Activated CD4-positive, alpha-beta memory T cell treated with anti-CD3 and anti-CD28 coated beads for 36 hours (primary cell): ENCODE results near the gene GAL3ST3. TPM values are rescaled to one million over a fixed set of nuclear protein-coding genes. Genes with fewer than 3 reads are reported as not detected.

ENCODE experiments used
- CTCF ChIA-PET: fragments of 350-600 bp; sonication (Branson Sonifier 250); formaldehyde crosslinking; loops from one replicate; lab custom pipeline; 2021; ENCODE audit warnings: antibody characterized with exemption, inconsistent platforms; lab: Charles Lee
- POLR2A ChIA-PET: fragments of 350-600 bp; sonication (Branson Sonifier 250); formaldehyde crosslinking; loops from one replicate; lab custom pipeline; 2021; ENCODE audit warnings: antibody characterized with exemption; lab: Charles Lee
- DNase-seq: peaks from one replicate; pipeline ENCODE4 v3.0.0-alpha.2; 2020
- H3K27ac Mint-ChIP-seq: one replicate; pipeline ENCODE4 v1.8.0; 2021; ENCODE audit warnings: mixed read lengths
- H3K27me3 Mint-ChIP-seq: one replicate; pipeline ENCODE4 v1.8.0; 2021; ENCODE audit warnings: mixed read lengths
- H3K36me3 Mint-ChIP-seq: one replicate; pipeline ENCODE4 v1.8.0; 2021; ENCODE audit warnings: mixed read lengths
- H3K4me1 Mint-ChIP-seq: one replicate; pipeline ENCODE4 v1.8.0; 2021; ENCODE audit warnings: low read depth, mixed read lengths
- H3K4me3 Mint-ChIP-seq: one replicate; pipeline ENCODE4 v1.8.0; 2021; ENCODE audit warnings: mild to moderate bottlenecking, mixed read lengths
- H3K9me3 Mint-ChIP-seq: one replicate; pipeline ENCODE4 v1.8.0; 2021; ENCODE audit warnings: mixed read lengths
- intact Hi-C: fragments of 100-400 bp; cut with micrococcal nuclease; formaldehyde crosslinking; loops from one replicate; pipeline ENCODE4 v1.15.1; 2023
- total RNA-seq, 2 experiments: library from RNA; stranded (reverse); gene quantifications; one replicate each; pipeline ENCODE4 v1.2.3, GENCODE V29; 2021

Gene GAL3ST3
- total RNA-seq, 2 experiments from 2014 or later, result not detected

DNA sequence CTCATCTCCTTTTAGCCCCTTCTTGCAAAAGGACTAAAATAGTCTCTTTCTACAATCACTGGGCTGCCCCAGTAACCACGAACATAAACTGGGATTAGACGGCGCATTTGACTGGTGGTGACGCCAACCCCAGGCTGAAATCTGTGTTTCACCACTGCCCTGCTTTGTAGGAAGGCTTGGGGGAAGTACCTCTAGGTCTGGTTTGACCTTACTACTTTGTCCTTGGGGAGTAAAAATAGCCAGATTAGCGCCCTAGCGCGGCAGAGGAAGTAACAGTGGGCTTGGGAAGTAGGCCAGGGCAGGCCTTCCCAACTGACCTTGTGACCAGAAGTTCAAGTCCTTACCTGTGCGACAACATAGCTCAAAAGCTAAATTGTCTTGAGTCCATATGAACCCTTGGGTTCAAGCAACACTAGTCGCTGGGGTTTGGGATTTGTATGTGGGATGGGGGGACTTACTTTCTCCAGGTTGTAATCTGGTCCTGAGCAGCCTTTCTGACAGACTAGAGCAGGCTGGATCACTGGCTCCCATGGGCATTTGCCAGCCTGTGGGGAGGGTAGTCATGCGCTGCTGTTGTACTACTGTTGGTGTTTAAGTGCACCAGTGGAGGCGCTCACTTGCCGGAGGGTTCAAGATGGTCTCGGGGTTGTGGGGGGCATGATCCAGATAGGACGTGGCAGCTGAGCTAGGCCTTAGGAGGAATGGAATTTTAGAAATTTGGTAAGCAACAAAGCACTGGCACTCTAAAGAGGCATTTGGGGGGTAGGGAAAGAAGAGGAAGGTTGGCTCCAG, 20.2 kb upstream of the GAL3ST3 start:
- peak overlapping the region; percentile 96 for H3K27ac Mint-ChIP-seq
- ChIA-PET CTCF (interaction anchor here (0.6 to 5.9 kb wide), 27 partner anchors 10 to 363 kb away, joined by 3 to 101 read pairs (median 4); partner anchors contain the start of genes MUS81 and SF3B2), POLR2A (interaction anchor here (0.7 to 4.1 kb wide), 7 partner anchors 8 to 58 kb away, joined by 3 to 32 read pairs (median 4); partner anchors contain the start of gene SF3B2)
- peaks cover 58% of the 10 kb centered on the region for H3K4me1 Mint-ChIP-seq
- H3K27me3 Mint-ChIP-seq, result no peaks in the 10 kb centered on the region
- intact Hi-C loops, result loop anchor here (1.0 to 5.0 kb wide), 5 partner anchors 11 to 65 kb away; partner anchors contain the start of gene SF3B2
- no peaks in the 10 kb centered on the region for H3K9me3 Mint-ChIP-seq
- H3K4me3 Mint-ChIP-seq, result peak overlapping the region; percentile 73
- peaks cover 69% of the 10 kb centered on the region for H3K36me3 Mint-ChIP-seq
- peak; percentile 72 for DNase-seq

GRCh38 chr11:66068154-66068821, 19.3 kb upstream of the GAL3ST3 start:
- intact Hi-C loops, result loop anchor here (1.0 to 5.0 kb wide), 3 partner anchors 34 to 66 kb away; no protein-coding TSS in a partner anchor
- peaks cover 62% of the 10 kb centered on the region for H3K4me1 Mint-ChIP-seq
- no peaks in the 10 kb centered on the region for H3K9me3 Mint-ChIP-seq
- peak; percentile 83 for DNase-seq
- H3K4me3 Mint-ChIP-seq, result peak overlapping the region; percentile 14
- ChIA-PET POLR2A (interaction anchor here (0.7 to 4.1 kb wide), 8 partner anchors 8 to 65 kb away, joined by 3 to 32 read pairs (median 3); partner anchors contain the start of gene SF3B2), CTCF (interaction anchor here (0.6 to 5.9 kb wide), 37 partner anchors 9 to 362 kb away, joined by 3 to 101 read pairs (median 4); partner anchors contain the start of gene SF3B2)
- no peaks in the 10 kb centered on the region for H3K27me3 Mint-ChIP-seq
- H3K36me3 Mint-ChIP-seq, result peaks cover 74% of the 10 kb centered on the region
- peak overlapping the region; percentile 96 for H3K27ac Mint-ChIP-seq

DNA sequence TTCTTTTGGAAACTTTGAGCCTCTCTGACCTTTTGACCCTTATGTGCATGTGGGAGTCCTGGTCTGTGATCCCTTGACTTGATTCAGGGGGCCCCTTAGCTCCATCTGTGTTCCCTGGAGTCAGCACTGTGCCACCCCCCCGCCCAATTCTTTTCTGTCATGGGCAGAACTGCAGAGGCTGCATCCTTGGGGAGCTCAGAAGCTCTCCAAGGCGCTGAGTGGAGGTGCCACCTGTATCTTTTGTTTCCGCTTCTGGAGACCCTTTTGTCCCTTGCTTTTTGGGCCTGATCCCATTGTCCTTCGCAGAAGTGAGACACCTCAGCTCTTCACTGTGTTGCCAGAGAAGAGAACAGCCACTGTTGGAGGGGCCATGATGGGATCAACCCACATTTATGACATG, 18.7 kb upstream of the GAL3ST3 start:
- ChIA-PET CTCF (interaction anchor here (0.7 to 5.9 kb wide), 27 partner anchors 9 to 177 kb away, joined by 3 to 101 read pairs (median 4); partner anchors contain the start of genes CCDC85B and SF3B2), POLR2A (interaction anchor here (0.9 to 4.1 kb wide), 4 partner anchors 9 to 65 kb away, joined by 3 to 32 read pairs (median 3); partner anchors contain the start of gene SF3B2)
- H3K4me1 Mint-ChIP-seq, result peaks cover 62% of the 10 kb centered on the region
- H3K4me3 Mint-ChIP-seq, result no peak overlapping the region
- peaks cover 76% of the 10 kb centered on the region for H3K36me3 Mint-ChIP-seq
- no peak for DNase-seq
- H3K9me3 Mint-ChIP-seq, result no peaks in the 10 kb centered on the region
- intact Hi-C loops, result loop anchor here (1.0 to 5.0 kb wide), 3 partner anchors 35 to 67 kb away; no protein-coding TSS in a partner anchor
- H3K27ac Mint-ChIP-seq, result peak overlapping the region; percentile 96
- H3K27me3 Mint-ChIP-seq, result no peaks in the 10 kb centered on the region

- H3K9me3 Mint-ChIP-seq, result no peaks in the 10 kb centered on the region
- H3K27ac Mint-ChIP-seq, result peak overlapping the region; percentile 73
- ChIA-PET CTCF (interaction anchor here (1.3 to 5.9 kb wide), 9 partner anchors 13 to 156 kb away, joined by 3 to 101 read pairs (median 18); partner anchors contain the start of gene SF3B2), POLR2A (interaction anchor here (1.0 kb wide), 1 partner anchor 14 kb away, joined by 3 read pairs; no protein-coding TSS in a partner anchor)
- peaks cover 70% of the 10 kb centered on the region for H3K36me3 Mint-ChIP-seq
- intact Hi-C loops, result loop anchor here (5.0 kb wide), 1 partner anchor 36 kb away; no protein-coding TSS in a partner anchor
- peaks cover 58% of the 10 kb centered on the region for H3K4me1 Mint-ChIP-seq
- no peaks in the 10 kb centered on the region for H3K27me3 Mint-ChIP-seq
- H3K4me3 Mint-ChIP-seq, result no peak overlapping the region
- DNase-seq, result no peak
Observed at GRCh38 chr11:66066751-66067150, 17.8 kb upstream of the GAL3ST3 start.

GRCh38 chr11:66064571-66064970, 15.6 kb upstream of the GAL3ST3 start:
- POLR2A ChIA-PET, result no interaction called here
- CTCF ChIA-PET, result interaction anchor here (1.4 kb wide), 1 partner anchor 12 kb away, joined by 4 read pairs; the partner anchor contains the start of gene SF3B2
- intact Hi-C loops, result no loop called here
- no peaks in the 10 kb centered on the region for H3K27me3 Mint-ChIP-seq
- peaks cover 83% of the 10 kb centered on the region for H3K36me3 Mint-ChIP-seq
- H3K27ac Mint-ChIP-seq, result no peak overlapping the region
- DNase-seq, result no peak
- H3K9me3 Mint-ChIP-seq, result no peaks in the 10 kb centered on the region
- peaks cover 79% of the 10 kb centered on the region for H3K4me1 Mint-ChIP-seq
- no peak overlapping the region for H3K4me3 Mint-ChIP-seq

DNA sequence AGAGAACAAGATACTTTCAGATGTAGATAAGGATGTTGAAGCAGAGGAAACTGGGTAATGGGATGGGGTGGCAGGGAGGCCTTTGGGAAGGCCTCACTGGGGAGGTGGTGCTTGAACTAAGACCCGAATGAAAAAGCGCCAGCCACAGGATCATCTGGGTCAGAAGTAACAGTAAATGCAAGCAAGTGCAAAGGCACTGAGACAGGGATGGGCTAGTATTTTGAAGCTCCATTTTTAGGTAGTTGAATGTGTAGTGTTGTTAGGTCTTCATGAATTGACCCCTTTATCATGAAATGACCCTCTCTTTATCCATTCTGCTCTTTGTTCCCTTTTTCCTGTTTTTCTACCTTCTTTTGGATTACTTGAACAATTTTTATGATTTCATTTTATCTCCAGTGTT, 14.9 kb upstream of the GAL3ST3 start:
- H3K4me3 Mint-ChIP-seq, result no peak overlapping the region
- CTCF ChIA-PET, result interaction anchor here (2.2 kb wide), 1 partner anchor 70 kb away, joined by 6 read pairs; no protein-coding TSS in a partner anchor
- no peaks in the 10 kb centered on the region for H3K9me3 Mint-ChIP-seq

GRCh38 chr11:66062408-66062807, 13.4 kb upstream of the GAL3ST3 start:
- Mint-ChIP-seq H3K4me1 (peaks cover 68% of the 10 kb centered on the region), H3K27me3 (no peaks in the 10 kb centered on the region), H3K36me3 (peaks cover 79% of the 10 kb centered on the region), H3K27ac (peak overlapping the region; percentile 42), H3K4me3 (no peak overlapping the region), H3K9me3 (no peaks in the 10 kb centered on the region)
- intact Hi-C loops, result no loop called here
- ChIA-PET POLR2A (no interaction called here), CTCF (interaction anchor here (1.0 to 2.2 kb wide), 3 partner anchors 17 to 71 kb away, joined by 3 to 6 read pairs (median 3); no protein-coding TSS in a partner anchor)
- no peak for DNase-seq

More for the DNA sequence above, 14.9 kb upstream of the GAL3ST3 start:
- H3K27me3 Mint-ChIP-seq, result no peaks in the 10 kb centered on the region
- POLR2A ChIA-PET, result no interaction called here
- H3K27ac Mint-ChIP-seq, result peak overlapping the region; percentile 42
- H3K36me3 Mint-ChIP-seq, result peaks cover 85% of the 10 kb centered on the region
- intact Hi-C loops, result no loop called here
- no peak for DNase-seq
- peaks cover 80% of the 10 kb centered on the region for H3K4me1 Mint-ChIP-seq

DNA sequence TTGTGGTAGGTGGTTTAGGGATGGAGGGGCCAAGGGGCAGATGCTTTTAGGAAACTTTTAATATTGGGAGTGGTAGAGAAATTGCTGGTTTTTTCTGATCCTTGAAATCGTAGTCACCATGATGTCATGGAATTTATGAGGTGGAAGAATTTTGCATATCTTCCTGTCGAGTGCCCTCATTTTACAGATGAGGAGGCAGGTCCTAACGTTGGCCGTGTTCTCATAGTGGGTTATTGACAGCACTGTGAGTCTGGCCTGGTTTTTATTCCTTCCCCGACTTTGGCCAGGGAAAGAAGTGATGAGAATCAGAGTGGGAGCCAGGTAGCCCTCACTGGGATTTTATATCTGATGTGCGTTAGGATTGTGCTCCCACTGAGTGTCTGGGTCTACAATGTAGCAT, 12.3 kb upstream of the GAL3ST3 start:
- Mint-ChIP-seq H3K36me3 (peaks cover 79% of the 10 kb centered on the region), H3K27ac (peak overlapping the region; percentile 83), H3K4me1 (peaks cover 57% of the 10 kb centered on the region), H3K27me3 (no peaks in the 10 kb centered on the region), H3K4me3 (no peak overlapping the region), H3K9me3 (no peaks in the 10 kb centered on the region)
- intact Hi-C loops, result no loop called here
- no peak for DNase-seq
- ChIA-PET CTCF (no interaction called here), POLR2A (interaction anchor here (1.0 kb wide), 1 partner anchor 8 kb away, joined by 4 read pairs; no protein-coding TSS in a partner anchor)

DNA sequence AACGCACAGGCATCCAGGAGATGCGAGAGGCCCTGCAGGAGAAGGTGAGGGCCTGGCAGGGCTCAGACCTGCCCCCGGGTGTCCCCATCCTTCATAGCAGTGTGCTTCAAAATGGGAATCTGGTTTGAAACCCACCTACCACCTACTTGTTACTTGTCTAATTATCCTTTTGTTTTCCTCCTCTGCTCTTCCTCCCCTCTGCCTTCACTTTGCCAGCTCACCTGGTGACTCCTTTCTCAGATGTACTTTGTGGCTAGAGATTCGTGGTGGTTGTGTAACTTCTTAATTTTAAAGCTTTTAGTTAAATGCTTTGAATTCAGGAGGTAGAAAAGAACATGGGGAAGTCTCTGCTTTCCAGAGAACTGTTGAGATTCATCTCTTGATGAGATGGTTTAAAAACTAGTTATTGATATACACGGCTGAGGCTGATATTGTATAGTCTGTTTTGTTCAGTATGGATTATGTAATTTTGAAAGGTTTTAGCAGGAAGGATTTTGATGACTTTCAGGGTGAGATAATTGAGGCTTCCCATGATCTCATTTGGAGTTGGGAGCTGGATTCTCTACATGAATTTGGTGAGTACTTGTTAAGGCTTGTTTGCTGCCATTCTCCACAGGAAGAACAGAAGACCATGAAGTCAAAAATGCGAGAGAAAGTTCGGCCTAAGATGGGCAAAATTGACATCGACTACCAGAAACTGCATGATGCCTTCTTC, 11.2 kb upstream of the GAL3ST3 start:
- POLR2A ChIA-PET, result interaction anchor here (1.0 to 1.7 kb wide), 4 partner anchors 8 to 11 kb away, joined by 3 to 7 read pairs (median 4); partner anchors contain the start of gene SF3B2
- CTCF ChIA-PET, result interaction anchor here (2.8 to 2.9 kb wide), 2 partner anchors 10 to 15 kb away, joined by 17 to 27 read pairs; partner anchors contain the start of gene PACS1
- peaks cover 55% of the 10 kb centered on the region for H3K4me1 Mint-ChIP-seq
- H3K27ac Mint-ChIP-seq, result peak overlapping the region; percentile 83
- no peak overlapping the region for H3K4me3 Mint-ChIP-seq
- DNase-seq, result no peak
- H3K27me3 Mint-ChIP-seq, result no peaks in the 10 kb centered on the region
- intact Hi-C loops, result no loop called here
- H3K36me3 Mint-ChIP-seq, result peaks cover 81% of the 10 kb centered on the region
- no peaks in the 10 kb centered on the region for H3K9me3 Mint-ChIP-seq

GRCh38 chr11:66056501-66056900, 7.5 kb upstream of the GAL3ST3 start:
- intact Hi-C loops, result no loop called here
- peaks cover 68% of the 10 kb centered on the region for H3K36me3 Mint-ChIP-seq
- H3K9me3 Mint-ChIP-seq, result no peaks in the 10 kb centered on the region
- ChIA-PET POLR2A (interaction anchor here (1.0 kb wide), 1 partner anchor 13 kb away, joined by 3 read pairs; no protein-coding TSS in a partner anchor), CTCF (interaction anchor here (4.5 to 6.9 kb wide), 2 partner anchors 12 to 13 kb away, joined by 26 to 77 read pairs; partner anchors contain the start of gene PACS1)
- no peak overlapping the region for H3K27ac Mint-ChIP-seq
- no peak overlapping the region for H3K4me3 Mint-ChIP-seq
- no peak for DNase-seq
- no peaks in the 10 kb centered on the region for H3K27me3 Mint-ChIP-seq
- H3K4me1 Mint-ChIP-seq, result peaks cover 53% of the 10 kb centered on the region
